GM19099 (cell line): ENCODE results near the gene GALNT13.

Experiments
- POLR2A ChIP-seq: IDR thresholded peaks from 3 replicates; pipeline ENCODE4 v1.6.1; 2011; ENCODE audit warnings: low read depth; ENCODE audit not compliant: insufficient read length; ENCODE audit errors: extremely low read depth

The GALNT13 gene

GRCh38 chr2:153917570-153917969, 45.8 kb downstream of the GALNT13 start:
- TF ChIP-seq POLR2A = no peak

DNA sequence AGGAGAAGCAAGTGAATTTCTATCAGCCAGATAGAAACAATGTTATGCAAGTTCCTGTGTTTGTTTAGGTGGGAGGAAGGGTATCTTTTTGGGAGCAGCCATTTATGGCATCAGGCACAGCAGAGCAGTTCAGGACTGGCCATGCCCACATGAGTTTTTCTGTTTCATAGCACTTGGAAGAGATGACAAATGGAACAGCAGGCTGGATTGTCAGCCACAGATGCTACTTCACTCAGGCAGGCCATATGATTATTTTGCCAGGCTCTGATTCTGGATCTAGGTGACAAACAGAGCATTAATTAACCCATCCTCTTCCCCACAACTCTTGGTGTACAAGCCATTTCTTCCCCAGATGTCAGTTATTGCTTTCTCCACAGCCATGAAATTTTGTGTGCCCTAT, 63.8 kb downstream of the GALNT13 start:
- no peak for TF ChIP-seq POLR2A

DNA sequence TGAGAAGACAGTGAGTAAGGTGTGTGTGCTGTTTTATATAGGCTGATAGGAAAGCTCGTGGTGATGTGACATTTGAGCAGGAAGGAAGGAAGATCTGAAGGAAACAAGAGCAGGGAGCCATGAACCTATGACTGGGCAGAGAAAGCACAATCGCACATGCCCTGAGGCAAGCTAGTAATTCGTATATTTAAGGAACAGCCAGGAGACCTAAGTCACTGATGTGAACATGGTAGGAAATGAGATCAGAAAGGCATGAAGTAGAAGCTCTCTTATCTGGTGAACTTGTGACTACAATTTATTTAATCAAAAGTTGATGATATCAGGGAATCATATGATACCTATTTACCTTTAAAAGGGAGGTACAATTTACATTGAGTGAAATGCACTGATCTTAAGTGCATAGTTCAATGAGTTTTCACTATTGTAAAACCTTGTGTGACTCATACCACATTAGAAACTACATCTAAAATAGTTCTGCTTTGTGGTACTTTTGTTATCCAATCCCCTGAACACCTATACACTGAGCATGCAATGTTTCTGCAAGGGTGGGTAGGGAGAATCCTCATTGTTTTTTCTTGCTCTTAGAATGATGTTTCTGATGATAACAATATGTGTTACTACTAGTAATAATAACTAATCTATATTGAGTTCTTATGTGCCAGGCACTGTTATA, 67.5 kb downstream of the GALNT13 start:
- TF ChIP-seq POLR2A = no peak

- TF ChIP-seq POLR2A = no peak
Measured at GRCh38 chr2:153940511-153940910, 68.8 kb downstream of the GALNT13 start.

- no peak for TF ChIP-seq POLR2A
Measured at GRCh38 chr2:153944800-153945199, 73.1 kb downstream of the GALNT13 start.

DNA sequence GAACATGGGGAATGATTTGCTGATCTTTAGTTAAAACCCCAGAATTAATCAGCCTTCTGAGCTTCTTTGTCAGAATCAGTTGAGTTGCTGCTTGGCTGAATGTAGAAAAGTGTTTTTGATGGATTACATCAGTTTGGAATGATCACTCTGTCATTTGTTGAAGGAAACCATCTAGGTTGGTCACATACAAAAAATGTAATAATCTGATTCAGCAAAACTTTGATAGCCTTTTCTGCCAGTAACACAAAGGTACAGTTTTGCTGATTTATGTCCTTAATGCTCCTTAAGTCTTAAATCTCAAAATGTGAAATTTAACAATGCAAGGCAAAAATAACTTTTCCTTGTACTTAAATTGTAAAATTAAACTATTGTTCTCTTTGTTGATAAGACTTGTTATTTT, 74.3 kb downstream of the GALNT13 start:
- TF ChIP-seq POLR2A = no peak

GRCh38 chr2:153953761-153954160, 82.0 kb downstream of the GALNT13 start:
- no peak for TF ChIP-seq POLR2A

DNA sequence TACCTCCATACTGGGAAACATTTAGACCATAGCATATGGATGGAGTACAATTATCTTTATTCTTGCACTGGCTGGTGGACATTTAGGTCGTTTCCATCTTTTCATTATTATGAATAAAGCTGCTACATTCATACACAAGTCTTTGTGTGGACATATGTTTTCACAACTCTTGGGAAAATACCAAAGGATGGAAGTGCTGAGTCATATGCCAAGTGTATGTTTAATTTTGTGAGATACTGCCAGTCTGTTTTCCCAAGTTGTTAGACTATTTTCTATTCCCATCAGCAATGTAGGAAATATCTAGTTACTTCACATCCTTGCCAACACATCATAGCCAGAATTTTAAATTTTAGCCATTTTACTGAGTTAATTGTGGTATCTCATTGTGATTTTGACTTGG, 91.5 kb downstream of the GALNT13 start:
- TF ChIP-seq POLR2A = no peak

DNA sequence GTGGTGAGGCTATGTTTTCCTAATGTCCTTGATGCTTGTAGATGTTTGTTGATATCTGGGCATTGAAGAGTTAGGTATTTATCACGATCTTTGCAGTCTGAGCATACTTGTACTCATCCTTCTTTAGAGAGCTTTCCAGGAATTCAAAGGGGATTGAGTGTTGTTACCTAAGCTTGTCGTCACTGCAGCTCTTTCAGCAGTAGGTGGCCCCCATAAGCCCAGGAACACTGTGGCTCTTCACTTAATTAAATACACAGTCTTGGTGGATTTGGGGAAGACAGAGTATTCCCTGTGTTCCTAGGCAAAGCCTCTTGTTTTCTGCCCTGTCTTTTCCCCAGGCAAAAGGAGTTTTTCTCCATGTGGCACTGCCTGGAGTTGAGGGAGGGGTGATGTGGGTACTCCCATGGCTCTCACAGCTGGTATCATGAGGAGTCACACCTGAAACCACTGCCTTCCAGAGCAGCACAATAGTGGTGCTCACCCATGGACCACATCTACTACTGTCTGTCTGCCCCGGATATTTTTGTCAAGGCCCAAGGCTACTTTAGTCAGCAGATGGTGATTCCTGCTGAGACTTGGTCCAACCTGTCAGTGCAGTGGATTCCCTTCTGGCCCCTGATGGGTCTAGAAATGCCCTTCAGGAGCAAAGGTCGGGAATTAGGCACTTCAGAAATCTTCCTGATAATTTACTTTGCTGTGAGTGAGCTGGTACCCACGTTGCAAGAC, 95.7 kb downstream of the GALNT13 start:
- no peak for TF ChIP-seq POLR2A

GRCh38 chr2:153971250-153971649, 99.5 kb downstream of the GALNT13 start:
- TF ChIP-seq POLR2A = no peak

- no peak for TF ChIP-seq POLR2A
Measured at GRCh38 chr2:153971855-153972254, 100.1 kb downstream of the GALNT13 start.

DNA sequence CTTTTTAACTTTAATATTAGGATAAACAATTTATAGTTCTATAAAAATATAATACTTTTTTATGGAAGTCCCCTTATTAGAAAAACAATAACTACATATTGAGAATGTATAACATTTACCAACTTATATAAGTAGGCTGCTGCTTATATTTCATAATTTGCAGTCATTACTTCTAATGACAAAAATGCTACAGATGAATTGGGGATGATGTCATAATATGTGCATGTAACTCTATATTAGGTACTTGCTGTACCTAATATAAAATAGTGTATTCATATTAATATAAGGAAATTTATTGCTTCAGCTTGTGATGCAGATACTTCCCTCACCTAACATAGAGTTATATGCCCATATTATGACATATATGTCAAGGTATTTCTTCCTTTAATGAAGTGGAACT, 100.7 kb downstream of the GALNT13 start:
- no peak for TF ChIP-seq POLR2A

GRCh38 chr2:153986488-153987229, 114.9 kb downstream of the GALNT13 start:
- TF ChIP-seq POLR2A = no peak

DNA sequence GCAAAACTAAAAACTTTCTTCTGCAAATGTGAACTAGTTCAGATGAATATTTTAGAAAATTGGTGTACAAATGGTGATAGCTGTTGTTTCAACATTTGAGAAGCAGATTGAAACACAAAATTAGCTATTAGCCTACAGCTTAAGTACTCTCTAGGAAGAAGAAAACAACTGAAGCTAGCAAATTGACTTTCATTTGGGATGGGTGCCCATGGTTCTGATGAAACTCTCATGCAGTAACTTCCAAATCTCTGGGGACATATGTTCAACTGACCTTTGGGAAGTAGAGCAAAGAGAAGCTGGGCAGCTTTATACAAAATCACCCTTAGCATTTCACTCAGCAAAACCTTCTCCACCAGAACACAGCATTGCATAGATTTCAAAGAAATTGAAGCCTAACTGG, 119.0 kb downstream of the GALNT13 start:
- TF ChIP-seq POLR2A = no peak

DNA sequence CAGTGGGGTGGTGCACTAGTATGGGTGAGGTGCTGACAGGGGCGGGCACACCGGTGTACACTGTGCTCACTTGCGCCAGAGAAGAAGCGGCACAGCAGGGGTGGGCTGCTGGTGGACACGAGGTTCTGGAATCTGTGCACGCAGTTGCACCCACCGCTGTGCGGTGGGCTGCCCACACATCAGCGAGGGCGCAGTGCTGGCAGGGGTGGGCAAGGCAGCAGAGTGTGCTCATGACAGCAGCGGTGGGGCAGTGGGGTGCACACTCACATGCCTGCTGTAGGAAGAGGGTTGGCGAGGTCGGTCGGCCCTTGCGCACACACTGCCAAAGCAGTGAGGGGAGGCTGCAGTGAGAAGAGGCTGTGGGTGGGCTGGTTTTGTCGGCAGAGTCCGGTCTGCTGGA, 141.8 kb downstream of the GALNT13 start:
- TF ChIP-seq POLR2A = no peak

DNA sequence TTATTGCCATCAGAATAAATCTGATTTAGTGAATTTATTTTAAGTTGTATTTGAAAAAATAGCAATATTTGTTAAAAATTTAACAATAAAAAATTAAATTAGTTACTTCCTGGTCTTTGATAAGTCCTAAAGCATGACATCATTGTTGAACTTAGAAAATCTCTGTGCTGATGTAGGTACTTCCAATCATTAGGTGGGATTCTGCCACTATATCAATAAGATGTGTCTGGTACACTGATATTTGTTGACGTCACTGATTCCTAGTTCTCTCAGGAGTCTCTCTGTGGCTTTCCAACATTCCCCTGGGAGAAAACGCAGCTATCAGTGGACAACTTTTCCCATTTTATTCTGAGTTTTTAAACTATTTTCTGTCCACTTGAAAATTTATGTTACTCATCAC, 143.5 kb downstream of the GALNT13 start:
- no peak for TF ChIP-seq POLR2A
